MM.1S (cell line): Measurements from ENCODE around the gene FAM241A.

Experiments used
- EZH2 ChIP-seq: fragments of 300-600 bp; sonication (generic); optimal IDR thresholded peaks from 2 replicates; pipeline ENCODE3; 2017; ENCODE audit warnings: low read depth, mild to moderate bottlenecking, antibody characterized with exemption, low read length, mixed read lengths
- EZH2phosphoT487 ChIP-seq: fragments of 300-600 bp; sonication (generic); IDR thresholded peaks from 2 replicates; pipeline ENCODE4 v1.6.1; 2018; ENCODE audit warnings: antibody characterized with exemption, low read length
- TF ChIP-seq, protein P1 (sequence below): fragments of 300-600 bp; sonication (generic); IDR thresholded peaks from 2 replicates; pipeline ENCODE4 v1.5.1; 2016; ENCODE audit warnings: antibody characterized with exemption, low read length, mixed read lengths

DNA sequence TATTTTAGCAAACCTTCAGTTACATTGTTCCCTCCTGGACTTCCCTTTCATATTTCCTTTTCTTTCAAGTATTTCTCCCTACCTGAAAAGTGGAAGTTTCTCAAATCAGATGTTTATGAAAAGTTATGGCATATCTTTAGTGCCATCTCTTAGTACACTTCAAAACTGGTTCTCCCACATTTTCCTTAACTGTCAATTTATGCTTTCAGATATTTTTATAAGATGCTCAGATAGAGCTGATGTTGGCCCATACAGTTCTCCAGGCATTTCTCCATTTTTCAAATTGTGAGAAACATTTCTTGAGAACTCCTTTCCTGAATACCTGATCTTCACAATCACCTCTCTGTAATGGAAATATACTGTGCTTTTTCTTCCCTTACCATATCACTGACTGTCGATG lies 53.8 kb downstream of the FAM241A start:
- TF ChIP-seq, protein P1, sequence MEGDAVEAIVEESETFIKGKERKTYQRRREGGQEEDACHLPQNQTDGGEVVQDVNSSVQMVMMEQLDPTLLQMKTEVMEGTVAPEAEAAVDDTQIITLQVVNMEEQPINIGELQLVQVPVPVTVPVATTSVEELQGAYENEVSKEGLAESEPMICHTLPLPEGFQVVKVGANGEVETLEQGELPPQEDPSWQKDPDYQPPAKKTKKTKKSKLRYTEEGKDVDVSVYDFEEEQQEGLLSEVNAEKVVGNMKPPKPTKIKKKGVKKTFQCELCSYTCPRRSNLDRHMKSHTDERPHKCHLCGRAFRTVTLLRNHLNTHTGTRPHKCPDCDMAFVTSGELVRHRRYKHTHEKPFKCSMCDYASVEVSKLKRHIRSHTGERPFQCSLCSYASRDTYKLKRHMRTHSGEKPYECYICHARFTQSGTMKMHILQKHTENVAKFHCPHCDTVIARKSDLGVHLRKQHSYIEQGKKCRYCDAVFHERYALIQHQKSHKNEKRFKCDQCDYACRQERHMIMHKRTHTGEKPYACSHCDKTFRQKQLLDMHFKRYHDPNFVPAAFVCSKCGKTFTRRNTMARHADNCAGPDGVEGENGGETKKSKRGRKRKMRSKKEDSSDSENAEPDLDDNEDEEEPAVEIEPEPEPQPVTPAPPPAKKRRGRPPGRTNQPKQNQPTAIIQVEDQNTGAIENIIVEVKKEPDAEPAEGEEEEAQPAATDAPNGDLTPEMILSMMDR: no peak
- no peak for TF ChIP-seq EZH2
- TF ChIP-seq EZH2phosphoT487: no peak
